SKM-1 treated with dmso at 0.1 percent for 144 hours (cell line): ENCODE measurements around the gene NKRF.
A peak's percentile ranks its signal among the peaks of the same experiment; 100 is the strongest.

Experiments
- DNase-seq: peaks from one replicate; lab custom pipeline; 2025; ENCODE audit not compliant: unreplicated experiment; lab: John Stamatoyannopoulos, UW

The NKRF gene

GRCh38 chrX:119617517-119618164, 11.4 kb upstream of the NKRF start:
- no peak for DNase-seq

DNA sequence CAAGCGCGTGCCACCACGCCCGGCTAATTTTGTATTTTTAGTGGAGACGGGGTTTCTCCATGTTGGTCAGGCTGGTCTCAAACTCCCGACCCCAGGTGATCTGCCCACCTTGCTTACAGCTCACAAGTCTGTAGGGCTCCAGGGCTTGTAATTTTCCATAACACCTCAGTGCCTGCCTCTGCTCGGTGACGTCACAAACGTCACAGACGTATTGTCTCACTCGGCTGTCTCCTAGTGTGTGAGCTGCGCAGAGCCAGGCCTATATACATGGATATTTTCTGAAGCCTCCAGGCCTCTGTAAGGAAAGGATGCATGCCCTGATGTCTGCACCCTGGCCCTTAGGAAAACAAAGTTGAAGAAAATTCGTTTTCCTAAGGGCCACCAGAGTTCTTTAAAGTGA, 8.6 kb upstream of the NKRF start:
- DNase-seq = no peak

DNA sequence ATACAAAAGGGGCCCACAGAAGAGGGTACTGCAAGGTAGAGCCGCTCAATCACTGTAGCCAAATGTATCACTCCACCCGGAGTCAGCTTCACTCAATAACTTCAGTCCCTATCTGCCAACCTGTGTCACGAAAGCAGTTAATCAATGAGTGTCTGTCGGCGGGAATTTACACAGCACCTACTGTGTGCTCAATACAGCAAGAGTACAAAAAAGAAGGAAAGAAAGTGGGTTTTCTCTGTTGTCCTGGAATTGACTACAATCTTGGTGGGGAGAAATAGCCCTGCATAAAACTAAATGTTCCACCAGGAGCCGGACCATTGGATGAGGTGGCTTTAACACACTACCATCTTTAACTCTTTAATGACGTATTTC, 780 bp upstream of the NKRF start:
- DNase-seq = no peak

DNA sequence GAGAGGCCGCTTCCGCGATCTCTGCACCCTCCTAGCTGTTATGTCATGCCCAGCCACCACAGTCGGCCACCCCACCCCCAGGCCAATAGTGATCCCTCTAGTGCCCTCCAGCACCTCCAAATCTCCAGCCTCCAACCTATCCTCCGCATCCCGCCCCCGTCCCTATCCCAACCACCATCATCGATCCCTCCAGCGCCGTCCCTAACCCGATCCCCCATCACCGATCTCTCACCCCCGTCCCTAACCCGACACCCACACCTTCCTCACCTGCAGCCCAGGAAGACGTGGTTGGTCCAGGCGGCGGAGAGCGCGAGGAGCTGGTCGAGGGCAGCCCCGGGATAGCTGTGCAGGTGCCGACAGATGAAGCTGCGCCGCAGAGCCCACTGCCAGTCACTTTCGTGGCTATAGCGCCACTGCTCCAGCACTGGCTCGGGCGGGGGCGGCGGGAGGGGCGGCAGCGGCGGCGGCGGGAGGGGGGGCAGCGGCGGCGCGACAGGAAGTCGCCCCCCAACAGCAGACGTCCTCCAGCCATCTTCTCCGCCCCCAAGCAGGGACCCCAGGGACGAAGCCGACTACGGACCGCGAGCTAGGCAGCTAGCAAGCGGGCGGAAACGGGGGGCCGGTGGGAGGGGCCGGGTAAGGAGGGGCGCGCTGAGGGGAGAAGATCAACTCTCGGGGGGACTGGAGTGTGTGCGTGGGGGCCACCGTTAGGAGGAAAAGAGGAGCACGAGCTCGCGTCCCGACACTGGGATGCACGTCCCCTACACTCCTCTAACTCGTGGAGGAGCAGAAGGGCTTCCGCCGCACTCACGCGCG, 552 bp downstream of the NKRF start:
- no peak for DNase-seq

DNA sequence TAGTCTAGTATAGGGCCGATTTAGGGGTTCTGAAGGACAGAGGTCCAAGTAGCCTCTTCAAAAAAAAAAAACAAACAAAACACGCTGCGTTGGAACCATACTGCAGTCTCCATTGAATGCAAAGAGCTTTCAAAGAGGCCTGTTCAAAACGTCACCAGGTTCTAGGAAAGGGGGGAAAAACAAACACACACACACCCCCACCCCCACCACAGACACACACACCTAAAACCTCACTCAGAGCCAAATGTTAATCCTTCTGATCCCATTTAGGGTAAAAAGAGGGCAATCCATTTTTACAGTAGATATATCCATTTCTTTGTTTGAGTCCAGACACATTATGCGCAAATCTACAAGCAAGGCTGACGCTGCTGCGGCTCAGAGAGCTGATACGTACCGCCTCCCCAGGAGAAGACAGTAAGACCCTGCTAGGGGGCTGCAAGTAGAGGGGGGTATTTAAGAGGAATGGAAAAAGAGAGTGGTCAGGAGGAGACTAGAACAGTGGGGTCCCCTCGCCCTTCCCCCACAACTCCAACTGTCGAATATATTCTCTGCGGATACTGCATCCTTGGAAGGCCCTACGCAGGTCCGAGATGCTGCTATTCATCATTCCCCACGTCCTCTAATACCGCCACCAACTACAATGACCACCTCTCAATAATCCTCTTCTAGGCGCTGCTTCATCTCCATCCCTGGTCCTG, 1.3 kb downstream of the NKRF start:
- DNase-seq = no peak

DNA sequence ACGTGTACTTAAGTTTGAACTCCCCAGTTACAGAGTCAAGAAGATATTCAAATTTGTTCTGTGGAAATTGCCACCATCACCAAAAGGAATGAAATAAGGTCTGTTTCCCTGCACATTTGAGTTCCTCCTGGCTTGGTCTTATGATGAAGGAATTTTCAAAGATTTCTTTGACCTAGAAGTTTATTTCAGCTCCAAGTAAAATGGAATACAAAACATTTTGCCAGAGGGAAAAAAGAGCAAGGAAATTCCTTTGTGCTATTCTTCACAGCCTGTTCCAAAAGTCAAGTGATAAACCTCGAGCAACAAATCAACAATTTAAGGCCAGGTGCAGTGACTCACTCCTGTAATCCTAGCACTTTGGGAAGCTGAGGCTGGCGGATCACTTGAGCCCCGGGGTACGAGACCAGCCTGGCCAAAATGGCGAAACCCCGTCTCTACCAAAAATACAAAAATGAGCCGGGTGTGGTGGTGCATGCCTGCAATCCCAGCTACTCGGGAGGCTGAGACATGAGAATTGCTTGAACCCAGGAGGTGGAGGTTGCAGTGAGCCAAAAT, 3.4 kb downstream of the NKRF start:
- DNase-seq = no peak

GRCh38 chrX:119589810-119590209, 16.4 kb downstream of the NKRF start:
- DNase-seq = no peak

DNA sequence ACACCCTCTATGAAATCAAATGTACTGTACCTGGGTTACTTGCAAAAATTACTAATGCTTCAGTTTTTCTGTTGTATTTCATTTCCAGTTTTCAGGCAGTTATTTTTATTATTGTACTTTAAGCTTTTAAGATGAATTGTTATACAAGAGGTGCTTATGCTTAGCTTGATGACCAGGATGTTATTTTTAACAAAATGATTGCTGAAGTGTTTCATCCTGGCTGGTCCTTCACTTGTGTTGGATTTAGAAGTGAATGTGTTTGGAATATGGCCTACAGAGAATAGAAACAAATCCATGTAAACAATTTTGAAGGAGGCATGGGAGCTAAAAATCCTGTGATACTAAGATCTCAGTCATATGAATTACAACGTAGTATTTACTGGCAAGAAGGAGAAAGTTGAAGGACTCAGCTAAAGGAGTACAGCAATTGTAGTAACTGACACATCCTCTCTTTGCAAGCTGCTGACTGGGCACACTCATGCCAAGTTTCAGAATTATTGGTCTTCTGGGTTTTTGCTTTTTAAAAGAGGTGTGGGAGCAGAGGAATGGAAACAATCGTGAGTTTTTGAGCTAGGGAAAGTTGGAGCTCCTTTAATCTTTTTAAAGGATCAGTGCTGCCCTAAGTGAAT, 22.7 kb downstream of the NKRF start:
- no peak for DNase-seq

GRCh38 chrX:119579414-119579813, 26.8 kb downstream of the NKRF start:
- no peak for DNase-seq

DNA sequence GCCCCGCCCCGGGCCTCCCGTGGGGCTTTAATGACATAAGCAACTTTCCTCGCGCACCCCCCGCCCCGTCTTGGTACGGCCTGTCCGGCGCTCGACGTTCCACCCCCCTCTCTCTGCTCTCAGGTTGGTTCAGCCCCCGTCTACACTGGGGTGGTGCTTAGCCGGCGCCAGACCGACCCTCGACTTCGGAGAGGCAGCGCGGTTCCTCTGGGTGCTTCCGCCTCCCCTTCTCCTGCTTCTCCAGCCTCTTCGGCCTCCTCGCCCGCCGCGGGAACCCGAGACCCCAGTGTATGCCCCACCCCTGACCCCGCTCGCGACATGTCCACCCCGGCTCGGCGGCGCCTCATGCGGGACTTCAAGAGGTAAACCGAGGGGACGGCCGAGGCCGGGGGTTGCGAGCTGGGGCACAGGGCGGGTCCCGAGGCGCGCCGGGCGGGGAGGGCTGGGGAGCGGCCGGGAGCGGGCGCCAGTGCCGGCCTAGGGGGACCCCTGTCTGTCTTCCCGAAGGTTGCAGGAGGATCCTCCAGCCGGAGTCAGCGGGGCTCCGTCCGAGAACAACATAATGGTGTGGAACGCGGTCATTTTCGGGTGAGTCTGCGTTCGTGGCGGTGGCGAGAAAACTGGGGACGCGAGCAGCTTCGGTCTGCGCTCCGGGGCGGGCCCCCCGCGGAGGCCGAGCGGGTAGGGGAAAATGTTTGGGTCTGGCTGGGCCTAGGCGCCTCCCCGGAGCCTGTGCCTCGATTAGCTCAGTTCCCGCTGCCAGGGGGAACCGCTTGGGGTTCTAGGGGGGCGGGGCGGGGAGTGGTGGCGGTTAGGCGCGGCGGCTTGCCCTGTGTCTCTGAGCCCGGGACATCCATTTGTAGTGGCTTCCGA, 31.6 kb downstream of the NKRF start, which contains the start of gene UBE2A:
TSS of gene UBE2A (plus strand) at position 170 of the 873 bp plus-strand sequence. CDS start at position 319, 149 bp downstream.
- peak; percentile 52 for DNase-seq

DNA sequence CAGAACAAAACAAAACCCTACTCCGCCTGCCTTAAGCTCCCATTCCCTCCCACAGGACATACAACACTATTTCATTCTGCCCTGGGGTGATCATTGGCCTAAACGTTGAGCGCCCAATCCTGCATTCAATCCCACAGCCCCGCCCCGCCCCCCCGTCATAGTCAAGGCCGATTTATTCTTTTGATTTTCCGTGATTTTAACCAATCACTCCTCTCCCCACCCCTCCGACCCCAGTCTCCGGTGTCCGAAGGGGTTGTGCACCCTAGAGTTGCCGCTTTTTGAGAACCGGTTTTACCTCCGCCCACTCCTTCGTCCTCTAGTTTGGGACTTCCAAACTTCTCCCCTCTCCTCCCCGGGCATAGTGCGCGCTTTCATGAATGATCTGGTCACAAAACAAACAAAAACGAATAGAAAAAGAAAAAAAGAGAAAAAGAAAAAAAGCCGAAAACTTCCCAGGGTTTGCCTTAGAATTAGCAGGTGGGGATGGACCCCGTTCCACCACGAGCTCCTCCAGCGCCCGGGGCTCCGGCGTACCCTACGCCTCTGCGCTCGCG, 32.3 kb downstream of the NKRF start:
- DNase-seq = no peak

- no peak for DNase-seq
These were observed 33.0 kb downstream of the NKRF start for GRCh38 chrX:119573222-119573621.

GRCh38 chrX:119570351-119570835, 35.8 kb downstream of the NKRF start:
- no peak for DNase-seq

GRCh38 chrX:119565107-119565663, 41.0 kb downstream of the NKRF start, which contains the start of gene STEEP1:
Gene STEEP1, minus strand, starts transcription at chrX:119565409. Its CDS starts 54 bp downstream, at chrX:119565355.
- DNase-seq = peak; percentile 75

DNA sequence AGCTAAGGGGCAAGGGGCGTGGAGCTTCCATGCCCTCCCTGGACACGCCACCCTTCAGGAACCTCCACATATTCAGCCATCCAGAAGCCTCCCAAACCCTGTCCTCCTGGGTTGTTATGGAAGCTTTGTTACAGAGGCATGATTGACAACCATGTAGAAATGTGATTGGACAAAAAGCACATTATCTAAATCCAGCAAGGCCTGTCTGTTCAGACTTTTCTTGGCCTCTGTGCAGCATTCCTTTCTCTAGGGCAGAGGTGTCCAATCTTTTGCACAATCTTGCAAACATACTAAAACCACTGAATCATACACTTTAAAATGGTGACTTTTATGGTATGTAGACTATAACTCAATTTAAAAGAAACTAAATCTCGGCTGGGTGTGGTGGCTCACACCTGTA, 53.7 kb downstream of the NKRF start:
- no peak for DNase-seq

DNA sequence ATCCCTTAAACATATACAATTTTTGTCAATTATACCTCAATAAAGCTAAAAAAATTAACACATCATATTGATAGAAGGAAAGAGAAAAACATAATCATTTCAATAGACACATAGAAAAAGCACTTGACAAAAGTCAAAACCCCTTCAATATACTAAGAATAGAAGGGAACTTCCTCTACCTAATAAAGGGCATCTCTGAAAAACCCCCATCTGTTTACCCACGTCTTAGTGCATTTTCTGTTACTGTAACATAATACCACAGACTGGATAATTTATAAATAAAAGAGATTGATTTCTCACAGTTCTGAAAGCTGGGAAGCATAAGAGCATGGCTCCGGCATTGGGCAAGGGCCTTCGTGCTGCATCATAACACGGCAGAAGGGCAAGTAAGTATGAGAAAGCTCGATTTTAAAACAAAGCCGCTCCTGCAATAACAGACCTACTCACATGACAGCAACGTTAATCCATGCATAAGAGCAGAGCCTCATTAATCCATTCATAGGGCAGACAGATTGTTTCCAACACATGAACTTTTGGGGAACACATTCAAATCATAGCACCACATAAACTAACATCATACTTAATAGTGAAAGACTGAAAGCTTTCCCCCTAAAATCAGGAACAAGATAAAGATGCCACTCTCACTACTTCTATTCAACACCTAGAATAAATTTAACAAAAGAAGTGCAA, 56.8 kb downstream of the NKRF start:
- no peak for DNase-seq

DNA sequence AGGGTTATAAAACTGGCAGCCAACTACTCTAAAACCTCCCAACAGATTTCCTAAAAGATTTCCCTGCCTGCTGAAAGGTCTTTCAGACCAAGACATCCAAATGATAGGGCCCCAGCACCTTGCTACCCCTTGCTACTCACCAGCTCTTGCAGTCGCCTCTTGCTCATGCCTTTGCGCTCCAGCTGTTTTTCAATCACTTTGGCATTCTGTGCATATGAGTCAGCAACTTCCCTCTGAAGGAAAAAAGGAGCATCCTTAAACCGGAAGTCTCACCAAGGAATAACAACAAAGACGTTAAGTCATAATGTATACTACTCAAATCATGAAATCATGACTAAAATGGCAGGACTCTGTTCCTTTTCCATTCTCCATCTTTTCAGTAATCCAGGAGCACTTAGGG, 65.0 kb downstream of the NKRF start:
- DNase-seq = no peak

- no peak for DNase-seq
These were observed 66.4 kb downstream of the NKRF start for GRCh38 chrX:119539872-119540271.
